HG03175 (cell line): Measurements from ENCODE around the gene XKR8.

ENCODE experiments used
- ATAC-seq: cut with Tn5 transposase; IDR thresholded peaks from one replicate; pipeline ENCODE4 v1.9.1; 2021; ENCODE audit warnings: mild to moderate bottlenecking, moderate library complexity; ENCODE audit not compliant: unreplicated experiment

XKR8 gene

DNA sequence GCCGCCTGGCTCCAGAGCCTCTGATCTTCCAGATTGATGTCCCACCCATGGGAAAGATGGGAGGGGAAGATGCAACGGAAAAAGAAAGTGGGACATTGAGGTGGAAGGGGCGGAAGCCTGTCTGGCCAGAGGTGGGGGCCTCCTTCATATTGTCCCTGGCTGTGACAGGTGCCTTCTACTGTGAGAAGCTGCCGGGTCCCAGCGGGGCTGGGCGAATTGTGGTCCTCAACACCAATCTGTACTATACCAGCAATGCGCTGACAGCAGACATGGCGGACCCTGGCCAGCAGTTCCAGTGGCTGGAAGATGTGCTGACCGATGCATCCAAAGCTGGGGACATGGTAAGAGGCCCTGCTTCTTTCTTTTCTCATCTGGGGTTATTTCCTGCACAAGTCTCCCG, 5.6 kb upstream of the XKR8 start:
- ATAC-seq: no peak

DNA sequence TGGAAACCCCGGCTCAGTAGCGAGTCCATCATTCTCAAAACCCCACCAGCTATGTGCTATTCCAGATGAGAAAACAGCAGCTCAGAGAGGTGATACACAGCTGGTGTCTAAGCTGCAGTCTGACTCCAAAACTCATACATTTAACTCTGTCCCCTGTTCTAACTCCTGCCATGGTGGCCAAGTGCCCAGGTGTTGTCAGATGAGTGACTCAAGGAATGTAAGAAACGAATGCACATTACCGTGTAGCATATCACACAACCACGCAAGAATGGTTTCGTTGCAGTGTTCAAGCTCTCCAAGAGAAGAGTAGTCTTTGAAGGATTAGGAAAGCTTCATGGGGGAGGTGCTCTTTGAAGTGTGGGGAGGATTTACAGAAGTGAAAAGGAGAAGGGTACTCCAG, 4.7 kb upstream of the XKR8 start:
- no peak for ATAC-seq

DNA sequence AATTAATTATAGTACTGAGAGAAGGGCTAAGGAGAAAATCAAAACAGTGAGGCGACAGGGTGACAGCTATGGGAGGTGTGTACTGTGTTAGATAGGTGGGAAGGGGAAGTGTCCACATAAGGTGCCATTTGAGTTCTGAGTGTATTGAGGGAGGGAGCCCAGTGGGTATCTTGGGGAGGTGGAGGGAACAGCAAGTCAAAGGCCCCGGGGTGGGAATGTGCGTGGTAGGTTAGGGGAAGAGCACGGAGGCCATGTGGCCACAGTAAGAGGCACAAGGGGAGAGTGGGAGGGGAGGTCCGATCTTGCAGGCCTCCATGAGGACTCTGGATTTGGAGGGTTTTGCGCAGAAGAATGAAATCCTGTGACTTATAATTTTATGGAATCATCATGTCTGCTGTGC, 3.0 kb upstream of the XKR8 start:
- ATAC-seq: no peak

GRCh38 chr1:27957655-27958054, 2.1 kb upstream of the XKR8 start:
- ATAC-seq: no peak

DNA sequence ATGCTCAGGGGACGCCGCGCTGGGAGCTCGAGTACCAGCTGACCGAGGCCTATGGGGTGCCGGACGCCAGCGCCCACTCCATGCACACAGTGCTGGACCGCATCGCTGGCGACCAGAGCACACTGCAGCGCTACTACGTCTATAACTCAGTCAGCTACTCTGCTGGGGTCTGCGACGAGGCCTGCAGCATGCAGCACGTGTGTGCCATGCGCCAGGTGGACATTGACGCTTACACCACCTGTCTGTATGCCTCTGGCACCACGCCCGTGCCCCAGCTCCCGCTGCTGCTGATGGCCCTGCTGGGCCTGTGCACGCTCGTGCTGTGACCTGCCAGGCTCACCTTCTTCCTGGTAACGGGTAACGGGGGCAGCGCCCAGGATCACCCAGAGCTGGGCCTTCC, 1.3 kb upstream of the XKR8 start:
- no peak for ATAC-seq

- ATAC-seq: no peak
These were observed 1.2 kb downstream of the XKR8 start for GRCh38 chr1:27960762-27961645.

DNA sequence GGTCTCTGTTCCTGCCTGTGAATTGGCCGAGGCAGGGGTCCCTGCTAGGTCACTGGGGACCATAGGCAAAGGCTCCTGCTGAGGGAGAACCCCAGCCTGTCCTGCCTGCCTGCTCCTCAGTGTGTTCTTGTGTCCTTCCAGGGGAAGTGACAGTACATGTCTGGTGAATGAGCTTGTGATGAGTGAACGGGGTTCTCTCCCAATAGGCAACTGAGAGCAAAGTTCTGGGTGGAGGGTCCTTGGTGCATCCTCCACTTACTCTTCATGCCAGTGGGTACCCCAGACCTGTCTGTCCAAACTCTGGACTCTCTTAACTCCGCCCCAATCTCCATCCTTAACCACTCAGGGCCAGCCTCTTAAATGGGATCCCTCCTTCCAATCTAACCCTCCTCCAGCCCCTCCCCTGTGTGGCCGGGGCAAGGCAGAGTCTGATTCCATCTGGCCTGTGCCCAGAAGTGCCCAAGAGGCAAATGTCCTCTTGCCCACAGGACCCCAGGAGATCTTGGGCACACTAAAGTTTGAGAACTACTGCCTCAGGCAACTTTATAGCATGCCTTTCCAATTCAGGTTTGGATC, 2.0 kb downstream of the XKR8 start:
- ATAC-seq: no peak

- no peak for ATAC-seq
These were observed 3.6 kb downstream of the XKR8 start for GRCh38 chr1:27963393-27963792.

DNA sequence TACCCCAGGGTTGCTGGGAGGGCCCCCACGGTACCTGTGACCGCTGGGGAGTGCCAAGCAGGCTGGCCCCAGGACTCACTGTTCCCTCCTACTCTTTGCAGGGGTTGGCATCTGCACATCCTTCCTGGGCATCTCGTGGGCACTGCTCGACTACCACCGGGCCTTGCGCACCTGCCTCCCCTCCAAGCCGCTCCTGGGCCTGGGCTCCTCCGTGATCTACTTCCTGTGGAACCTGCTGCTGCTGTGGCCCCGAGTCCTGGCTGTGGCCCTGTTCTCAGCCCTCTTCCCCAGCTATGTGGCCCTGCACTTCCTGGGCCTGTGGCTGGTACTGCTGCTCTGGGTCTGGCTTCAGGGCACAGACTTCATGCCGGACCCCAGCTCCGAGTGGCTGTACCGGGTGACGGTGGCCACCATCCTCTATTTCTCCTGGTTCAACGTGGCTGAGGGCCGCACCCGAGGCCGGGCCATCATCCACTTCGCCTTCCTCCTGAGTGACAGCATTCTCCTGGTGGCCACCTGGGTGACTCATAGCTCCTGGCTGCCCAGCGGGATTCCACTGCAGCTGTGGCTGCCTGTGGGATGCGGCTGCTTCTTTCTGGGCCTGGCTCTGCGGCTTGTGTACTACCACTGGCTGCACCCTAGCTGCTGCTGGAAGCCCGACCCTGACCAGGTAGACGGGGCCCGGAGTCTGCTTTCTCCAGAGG, 6.8 kb downstream of the XKR8 start:
- no peak for ATAC-seq

GRCh38 chr1:27967106-27967883, 7.5 kb downstream of the XKR8 start:
- ATAC-seq: no peak

GRCh38 chr1:27967884-27968466, 8.2 kb downstream of the XKR8 start:
- ATAC-seq: no peak

DNA sequence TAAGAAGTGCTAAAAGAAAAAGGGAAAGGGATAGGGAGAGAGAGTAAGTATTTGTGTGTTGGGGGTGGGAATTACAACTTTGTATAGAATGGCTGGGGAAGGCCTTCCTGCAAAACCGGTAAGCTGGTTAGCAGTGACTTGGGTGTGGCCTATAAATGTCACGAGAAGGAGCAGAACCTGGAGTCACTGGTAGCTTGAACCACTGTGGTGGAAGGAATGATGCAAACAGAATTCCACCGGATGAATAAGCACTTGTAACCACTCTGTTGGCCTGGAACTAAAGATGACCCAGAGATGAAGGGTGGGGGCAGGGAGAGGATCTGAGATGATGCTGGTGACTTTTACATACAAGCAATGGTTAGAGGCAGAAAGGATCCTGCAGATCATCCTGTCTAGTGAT, 8.9 kb downstream of the XKR8 start:
- no peak for ATAC-seq

GRCh38 chr1:27970401-27970800, 10.6 kb downstream of the XKR8 start:
- no peak for ATAC-seq

DNA sequence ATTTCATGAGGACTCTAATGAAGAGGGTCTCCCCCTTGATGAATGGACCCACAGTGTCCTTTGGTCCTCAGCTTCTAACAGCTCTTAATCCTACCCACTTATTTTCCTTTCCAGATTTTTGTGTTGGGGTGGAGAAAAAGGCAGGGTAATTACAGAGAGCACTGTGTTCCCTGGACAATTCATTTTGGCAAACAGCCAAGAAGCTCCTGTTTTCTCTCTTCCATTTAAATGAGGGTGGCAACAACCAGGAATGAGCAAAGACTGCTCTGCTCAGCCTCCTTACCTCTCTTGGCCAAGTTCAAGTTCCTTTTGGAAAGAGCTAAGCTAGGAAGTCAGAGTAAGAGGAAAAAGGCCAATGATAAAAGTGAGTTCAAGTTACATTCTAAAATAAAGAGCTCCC, 11.9 kb downstream of the XKR8 start:
- no peak for ATAC-seq

GRCh38 chr1:27972141-27972540, 12.4 kb downstream of the XKR8 start:
- ATAC-seq: no peak

- ATAC-seq: no peak
These were observed 14.1 kb downstream of the XKR8 start for GRCh38 chr1:27973771-27974416.

DNA sequence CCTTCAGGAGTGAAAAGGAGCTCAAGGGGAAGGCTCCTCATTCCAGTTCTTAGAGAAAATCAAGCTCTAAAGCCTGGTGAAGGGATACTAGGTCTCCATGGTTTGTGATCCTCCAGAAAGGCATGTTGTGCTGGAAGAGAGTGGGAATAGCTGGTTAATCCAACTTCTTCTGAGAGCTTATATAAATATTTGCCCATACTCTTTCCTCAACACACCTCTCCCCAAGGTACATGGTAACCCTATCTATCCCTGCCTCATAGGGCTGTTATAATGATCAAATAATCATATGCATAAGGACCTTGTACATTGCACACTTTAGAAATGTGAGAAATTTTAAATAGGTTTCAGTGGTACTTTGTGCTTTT, 14.6 kb downstream of the XKR8 start:
- no peak for ATAC-seq

GRCh38 chr1:27979151-27979858, 19.5 kb downstream of the XKR8 start:
- ATAC-seq: no peak

- ATAC-seq: no peak
These were observed 20.1 kb downstream of the XKR8 start for GRCh38 chr1:27979859-27980201.
